ENCODE data around the gene USP48.

Gene USP48

DNA sequence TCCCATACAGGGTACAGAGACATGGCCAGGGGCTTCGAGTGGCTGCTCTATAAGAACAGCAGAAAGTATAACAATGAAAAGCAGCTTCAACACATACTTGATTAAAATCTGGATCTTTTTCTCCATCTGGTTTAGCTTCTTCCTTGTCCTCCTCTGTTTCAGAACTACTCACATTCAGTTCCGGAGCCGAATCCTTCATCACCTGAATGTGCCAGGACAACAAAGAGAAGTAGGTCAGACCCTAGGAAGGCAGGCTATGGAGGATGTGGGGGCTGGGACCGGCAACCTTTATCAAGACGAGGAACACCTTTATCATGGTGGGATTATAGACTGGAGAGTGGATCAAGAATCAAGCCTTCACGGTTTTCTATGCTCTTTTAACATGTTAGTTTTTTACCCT is 81.5 kb downstream of the USP48 start:
- no peak overlapping the region for H3K27ac ChIP-seq (ENCODE audit: low read depth, low read length)
- no peak overlapping the region for H3K4me3 ChIP-seq (ENCODE audit: insufficient read depth, low read length, poor library complexity, severe bottlenecking)
- no peak overlapping the region for H3K9ac ChIP-seq (ENCODE audit: low read length)
- TF ChIP-seq, protein P1, sequence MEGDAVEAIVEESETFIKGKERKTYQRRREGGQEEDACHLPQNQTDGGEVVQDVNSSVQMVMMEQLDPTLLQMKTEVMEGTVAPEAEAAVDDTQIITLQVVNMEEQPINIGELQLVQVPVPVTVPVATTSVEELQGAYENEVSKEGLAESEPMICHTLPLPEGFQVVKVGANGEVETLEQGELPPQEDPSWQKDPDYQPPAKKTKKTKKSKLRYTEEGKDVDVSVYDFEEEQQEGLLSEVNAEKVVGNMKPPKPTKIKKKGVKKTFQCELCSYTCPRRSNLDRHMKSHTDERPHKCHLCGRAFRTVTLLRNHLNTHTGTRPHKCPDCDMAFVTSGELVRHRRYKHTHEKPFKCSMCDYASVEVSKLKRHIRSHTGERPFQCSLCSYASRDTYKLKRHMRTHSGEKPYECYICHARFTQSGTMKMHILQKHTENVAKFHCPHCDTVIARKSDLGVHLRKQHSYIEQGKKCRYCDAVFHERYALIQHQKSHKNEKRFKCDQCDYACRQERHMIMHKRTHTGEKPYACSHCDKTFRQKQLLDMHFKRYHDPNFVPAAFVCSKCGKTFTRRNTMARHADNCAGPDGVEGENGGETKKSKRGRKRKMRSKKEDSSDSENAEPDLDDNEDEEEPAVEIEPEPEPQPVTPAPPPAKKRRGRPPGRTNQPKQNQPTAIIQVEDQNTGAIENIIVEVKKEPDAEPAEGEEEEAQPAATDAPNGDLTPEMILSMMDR (IDR thresholded peaks at IDR 0.05; ENCODE audit: insufficient read depth, low read length, poor library complexity, severe bottlenecking): no peak
- no peak for TF ChIP-seq EZH2phosphoT487 (conservative IDR thresholded peaks at IDR 0.05; ENCODE audit: low read length)
- H4K20me1 ChIP-seq (ENCODE audit: low read depth, low read length): no peaks in the 10 kb centered on the region
- no peak overlapping the region for H2AFZ ChIP-seq (ENCODE audit: low read depth, low read length, severe bottlenecking)
- peaks cover 17% of the 10 kb centered on the region for H3K36me3 ChIP-seq (ENCODE audit: low read length)
- H3K9me3 ChIP-seq (ENCODE audit: insufficient read depth, low read length): no peaks in the 10 kb centered on the region
- no peak overlapping the region for H3K4me2 ChIP-seq (ENCODE audit: low read depth, low read length, poor library complexity, severe bottlenecking)
- H3F3A ChIP-seq (ENCODE audit: insufficient read depth): no peaks in the 10 kb centered on the region
- H3K9me2 ChIP-seq (replicated peaks; ENCODE audit: insufficient read depth, low read length): no peaks in the 10 kb centered on the region
- no peaks in the 10 kb centered on the region for H3K27me3 ChIP-seq (ENCODE audit: low read length)
- H3K79me2 ChIP-seq (ENCODE audit: insufficient read depth, low read length): no peaks in the 10 kb centered on the region

- Histone ChIP-seq H3K36me3 (ENCODE audit: low read length) (peaks cover 13% of the 10 kb centered on the region; the same call in 1 of the 2 replicates), H3K9me2 (replicated peaks; ENCODE audit: insufficient read depth, low read length) (no peaks in the 10 kb centered on the region)
Measured at GRCh38 chr1:21700094-21700493, 82.9 kb downstream of the USP48 start.

DNA sequence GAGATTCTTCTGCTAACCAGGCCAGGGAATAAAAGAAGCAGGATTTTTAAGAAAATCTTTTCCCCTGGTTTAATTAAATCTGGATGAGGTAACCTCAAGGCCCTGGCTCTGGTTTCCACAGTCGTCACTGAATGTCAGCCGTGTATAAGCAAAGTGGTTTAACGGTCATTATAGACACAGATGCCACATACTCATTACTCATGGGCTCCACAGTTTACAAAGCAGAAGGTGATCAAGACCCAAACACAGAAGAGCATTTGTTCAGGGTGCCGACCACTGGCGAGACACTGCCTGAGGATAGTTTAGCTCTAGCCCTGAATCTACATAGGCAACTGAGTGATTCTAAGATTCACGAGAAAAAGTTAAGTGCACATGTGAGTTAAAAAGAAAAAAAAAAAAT is 86.0 kb downstream of the USP48 start:
- H4K20me1 ChIP-seq (ENCODE audit: low read depth, low read length): no peaks in the 10 kb centered on the region
- H3K27me3 ChIP-seq (ENCODE audit: low read length): no peaks in the 10 kb centered on the region
- no peak for TF ChIP-seq EZH2phosphoT487 (conservative IDR thresholded peaks at IDR 0.05; ENCODE audit: low read length)
- TF ChIP-seq, protein P1 (IDR thresholded peaks at IDR 0.05; ENCODE audit: insufficient read depth, low read length, poor library complexity, severe bottlenecking): no peak
- no peaks in the 10 kb centered on the region for H3K9me3 ChIP-seq (ENCODE audit: insufficient read depth, low read length)
- no peak overlapping the region for H3K4me2 ChIP-seq (ENCODE audit: low read depth, low read length, poor library complexity, severe bottlenecking)
- H3F3A ChIP-seq (ENCODE audit: insufficient read depth): no peaks in the 10 kb centered on the region
- H3K27ac ChIP-seq (ENCODE audit: low read depth, low read length): no peak overlapping the region
- no peak overlapping the region for H2AFZ ChIP-seq (ENCODE audit: low read depth, low read length, severe bottlenecking)
- no peak overlapping the region for H3K4me3 ChIP-seq (ENCODE audit: insufficient read depth, low read length, poor library complexity, severe bottlenecking)
- peaks cover 10% of the 10 kb centered on the region; the same call in 1 of the 2 replicates for H3K36me3 ChIP-seq (ENCODE audit: low read length)
- no peaks in the 10 kb centered on the region for H3K79me2 ChIP-seq (ENCODE audit: insufficient read depth, low read length)
- no peak overlapping the region for H3K9ac ChIP-seq (ENCODE audit: low read length)
- no peaks in the 10 kb centered on the region for H3K9me2 ChIP-seq (replicated peaks; ENCODE audit: insufficient read depth, low read length)

More at GRCh38 chr1:21700094-21700493, 82.9 kb downstream of the USP48 start:
- no peak overlapping the region for H2AFZ ChIP-seq (ENCODE audit: low read depth, low read length, severe bottlenecking)
- H3K4me2 ChIP-seq (ENCODE audit: low read depth, low read length, poor library complexity, severe bottlenecking): no peak overlapping the region
- no peaks in the 10 kb centered on the region for H3K9me3 ChIP-seq (ENCODE audit: insufficient read depth, low read length)
- no peaks in the 10 kb centered on the region for H3K27me3 ChIP-seq (ENCODE audit: low read length)
- H3K79me2 ChIP-seq (ENCODE audit: insufficient read depth, low read length): no peaks in the 10 kb centered on the region
- no peaks in the 10 kb centered on the region for H3F3A ChIP-seq (ENCODE audit: insufficient read depth)
- no peaks in the 10 kb centered on the region for H4K20me1 ChIP-seq (ENCODE audit: low read depth, low read length)
- no peak overlapping the region for H3K4me3 ChIP-seq (ENCODE audit: insufficient read depth, low read length, poor library complexity, severe bottlenecking)
- TF ChIP-seq EZH2phosphoT487 (conservative IDR thresholded peaks at IDR 0.05; ENCODE audit: low read length): no peak
- H3K9ac ChIP-seq (ENCODE audit: low read length): no peak overlapping the region
- no peak overlapping the region for H3K27ac ChIP-seq (ENCODE audit: low read depth, low read length)

DNA sequence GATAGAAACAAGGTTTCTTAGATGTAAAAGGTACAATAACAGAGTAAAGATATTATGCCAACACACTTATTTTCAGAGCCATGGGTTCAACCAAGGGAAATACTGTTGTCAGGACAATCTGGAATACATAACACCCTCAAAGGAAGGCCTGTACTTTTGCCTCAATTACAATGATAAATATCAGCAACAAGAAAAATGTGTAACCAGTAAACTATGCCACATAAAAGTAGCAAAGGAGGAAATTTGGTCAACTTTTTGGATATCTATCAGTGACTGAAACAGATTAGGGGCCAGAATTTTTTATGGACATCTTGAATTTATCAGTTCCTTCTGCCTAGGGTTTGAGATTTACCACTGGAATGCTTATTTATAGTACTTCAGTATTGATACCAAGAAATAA is 89.2 kb downstream of the USP48 start:
- Histone ChIP-seq H3K4me2 (ENCODE audit: low read depth, low read length, poor library complexity, severe bottlenecking) (no peak overlapping the region), H3K9me3 (ENCODE audit: insufficient read depth, low read length) (no peaks in the 10 kb centered on the region), H3K9ac (ENCODE audit: low read length) (no peak overlapping the region), H3K4me3 (ENCODE audit: insufficient read depth, low read length, poor library complexity, severe bottlenecking) (no peak overlapping the region), H3K27me3 (ENCODE audit: low read length) (no peaks in the 10 kb centered on the region), H3K36me3 (ENCODE audit: low read length) (peaks cover 10% of the 10 kb centered on the region; the same call in 1 of the 2 replicates), H3K27ac (ENCODE audit: low read depth, low read length) (no peak overlapping the region), H4K20me1 (ENCODE audit: low read depth, low read length) (no peaks in the 10 kb centered on the region), H3F3A (ENCODE audit: insufficient read depth) (no peaks in the 10 kb centered on the region), H3K79me2 (ENCODE audit: insufficient read depth, low read length) (no peaks in the 10 kb centered on the region), H3K9me2 (replicated peaks; ENCODE audit: insufficient read depth, low read length) (no peaks in the 10 kb centered on the region), H2AFZ (ENCODE audit: low read depth, low read length, severe bottlenecking) (no peak overlapping the region)
- TF ChIP-seq, protein P1 (IDR thresholded peaks at IDR 0.05; ENCODE audit: insufficient read depth, low read length, poor library complexity, severe bottlenecking): no peak
- no peak for TF ChIP-seq EZH2phosphoT487 (conservative IDR thresholded peaks at IDR 0.05; ENCODE audit: low read length)
